Osteoblast (primary cell): ENCODE results near the gene AQP7. TPM values are rescaled to one million over a fixed set of nuclear protein-coding genes. Genes with fewer than 3 reads are reported as not detected.

Experiments
- DNase-seq: peaks from one replicate; pipeline ENCODE4 v3.0.0; 2011; ENCODE audit warnings: low spot score, mixed read lengths; ENCODE audit not compliant: insufficient read length; ENCODE audit errors: missing footprints
- H2AFZ ChIP-seq: 2 replicates; pipeline ENCODE4 v1.6.0; 2011; ENCODE audit warnings: mild to moderate bottlenecking, low read length
- H3K27ac ChIP-seq: 2 replicates; pipeline ENCODE4 v1.5.1; 2011; ENCODE audit warnings: mild to moderate bottlenecking, low read depth, low read length, moderate library complexity
- H3K27me3 ChIP-seq: 2 replicates; pipeline ENCODE4 v1.6.0; 2012; ENCODE audit warnings: mild to moderate bottlenecking, control low read depth, inconsistent platforms, low read length, moderate library complexity; ENCODE audit not compliant: insufficient read depth
- H3K36me3 ChIP-seq: 2 replicates; pipeline ENCODE4 v1.5.1; 2011; ENCODE audit warnings: mild to moderate bottlenecking, low read length, control low read depth, moderate library complexity; ENCODE audit not compliant: insufficient read depth
- H3K4me1 ChIP-seq: 2 replicates; pipeline ENCODE4 v1.5.1; 2011; ENCODE audit warnings: mild to moderate bottlenecking, low read length, control low read depth, moderate library complexity; ENCODE audit not compliant: insufficient read depth
- H3K4me2 ChIP-seq: 2 replicates; pipeline ENCODE4 v1.6.0; 2011; ENCODE audit warnings: mild to moderate bottlenecking, low read length; ENCODE audit not compliant: insufficient read depth
- H3K4me3 ChIP-seq: fragments of 200-600 bp; sonication (generic); 3 replicates; pipeline ENCODE4 v1.5.1; 2012; ENCODE audit warnings: mild to moderate bottlenecking, low read length, inconsistent platforms; ENCODE audit not compliant: insufficient read depth
- H3K79me2 ChIP-seq: 2 replicates; pipeline ENCODE4 v1.6.0; 2012; ENCODE audit warnings: mild to moderate bottlenecking, low read length, control low read depth, inconsistent platforms; ENCODE audit not compliant: insufficient read depth
- H3K9me3 ChIP-seq: 2 replicates; pipeline ENCODE4 v1.5.1; 2011; ENCODE audit warnings: low read depth, low read length, control low read depth
- H4K20me1 ChIP-seq: 2 replicates; pipeline ENCODE4 v1.6.0; 2012; ENCODE audit warnings: mild to moderate bottlenecking, low read length, control low read depth; ENCODE audit not compliant: insufficient read depth
- CTCF ChIP-seq: IDR thresholded peaks from 2 replicates; pipeline ENCODE4 v1.5.1; 2011; ENCODE audit warnings: mild to moderate bottlenecking, low read depth, low read length, moderate library complexity; ENCODE audit errors: extremely low read depth
- total RNA-seq: library from RNA; depleted of rRNA; stranded (reverse); fragments of >200 nt; gene quantifications from 2 replicates; pipeline ENCODE4 v1.2.3, GENCODE V29; 2012

AQP7 gene
- total RNA-seq, 1 donor = not detected

GRCh38 chr9:33414268-33414667, 11.9 kb upstream of the AQP7 start:
- no peaks in the 10 kb centered on the region for H3K79me2 ChIP-seq
- H3K4me2 ChIP-seq = no peak overlapping the region
- no peak for TF ChIP-seq CTCF
- H3K4me1 ChIP-seq = no peaks in the 10 kb centered on the region
- DNase-seq = no peak
- H3K36me3 ChIP-seq = no peaks in the 10 kb centered on the region
- H4K20me1 ChIP-seq = no peaks in the 10 kb centered on the region
- H3K9me3 ChIP-seq = no peaks in the 10 kb centered on the region
- no peak overlapping the region for H3K27ac ChIP-seq
- H3K4me3 ChIP-seq = no peak overlapping the region
- peaks cover 3% of the 10 kb centered on the region for H3K27me3 ChIP-seq
- no peak overlapping the region for H2AFZ ChIP-seq

GRCh38 chr9:33408087-33408486, 5.7 kb upstream of the AQP7 start:
- no peaks in the 10 kb centered on the region for H4K20me1 ChIP-seq
- H3K36me3 ChIP-seq = no peaks in the 10 kb centered on the region
- no peak overlapping the region for H3K4me3 ChIP-seq
- H3K4me1 ChIP-seq = no peaks in the 10 kb centered on the region
- no peak for TF ChIP-seq CTCF
- DNase-seq = peak; percentile 66
- H3K27me3 ChIP-seq = peaks cover 3% of the 10 kb centered on the region
- H3K9me3 ChIP-seq = no peaks in the 10 kb centered on the region
- H2AFZ ChIP-seq = no peak overlapping the region
- no peaks in the 10 kb centered on the region for H3K79me2 ChIP-seq
- no peak overlapping the region for H3K4me2 ChIP-seq
- H3K27ac ChIP-seq = no peak overlapping the region

GRCh38 chr9:33407061-33407460, 4.7 kb upstream of the AQP7 start:
- Histone ChIP-seq H3K79me2 (no peaks in the 10 kb centered on the region), H4K20me1 (no peaks in the 10 kb centered on the region), H2AFZ (no peak overlapping the region), H3K4me2 (no peak overlapping the region), H3K4me1 (no peaks in the 10 kb centered on the region), H3K27ac (no peak overlapping the region), H3K4me3 (no peak overlapping the region), H3K36me3 (no peaks in the 10 kb centered on the region), H3K27me3 (peaks cover 3% of the 10 kb centered on the region), H3K9me3 (no peaks in the 10 kb centered on the region)
- TF ChIP-seq CTCF = no peak
- DNase-seq = peak; percentile 45

- Histone ChIP-seq H3K79me2 (no peaks in the 10 kb centered on the region), H4K20me1 (no peaks in the 10 kb centered on the region), H3K4me2 (no peak overlapping the region), H3K36me3 (no peaks in the 10 kb centered on the region), H3K9me3 (no peaks in the 10 kb centered on the region), H3K4me3 (no peak overlapping the region), H2AFZ (no peak overlapping the region), H3K4me1 (no peaks in the 10 kb centered on the region), H3K27ac (no peak overlapping the region), H3K27me3 (peaks cover 3% of the 10 kb centered on the region)
- DNase-seq = peak; percentile 70
- no peak for TF ChIP-seq CTCF
Measured at GRCh38 chr9:33404788-33405362, 2.5 kb upstream of the AQP7 start.
